ENCODE data around the gene ZNF805. TPM values are rescaled to one million over a fixed set of nuclear protein-coding genes. Genes with fewer than 3 reads are reported as not detected.
"Not testable (repeated sequence)": the region's sequence is repeated elsewhere in the genome, so short reads cannot be mapped to it uniquely, and the experiment has no call there.

ZNF805 gene
- total and polyA plus RNA-seq, 2 of the 4 experiments (the other 2 are of a cell fraction) = 3.0 to 32.3 TPM

GRCh38 chr19:57278481-57278880 lies 38.0 kb downstream of the ZNF805 start:
- TF ChIP-seq MAFK (IDR thresholded peaks at IDR 0.05; ENCODE audit: low read depth, low read length) (peak; percentile 41; the same call in 1 of the 2 replicates), FOS (IDR thresholded peaks at IDR 0.05; ENCODE audit: low read depth, low read length) (peak; percentile 66), NFE2L2 (IDR thresholded peaks at IDR 0.05; ENCODE audit: low read depth, low read length) (0 out of 2 replicates have a peak, but pooled peaks have one; percentile 22)
- H3K4ac ChIP-seq (ENCODE audit: low read depth, low read length) = peak overlapping the region; percentile 43
- H4K20me1 ChIP-seq (ENCODE audit: insufficient read depth, low read length) = peaks cover 24% of the 10 kb centered on the region
- H2BK15ac ChIP-seq (ENCODE audit: low read depth, low read length); H3K4me1 ChIP-seq (ENCODE audit: control insufficient read depth, insufficient read depth, low read length); in situ Hi-C loops (cut with MboI; ENCODE audit: low sequenced_read_pairs); H3K36me3 ChIP-seq (ENCODE audit: control insufficient read depth, insufficient read depth, low read length); H3K23ac ChIP-seq (ENCODE audit: low read depth, low read length); H2AK5ac ChIP-seq (ENCODE audit: low read depth, low read length); intact Hi-C loops (cut with micrococcal nuclease); CTCF ChIA-PET; H3K9me3 ChIP-seq (ENCODE audit: control insufficient read depth, insufficient read depth, low read length); H3K27me3 ChIP-seq (ENCODE audit: control insufficient read depth, insufficient read depth, low read length); H4K91ac ChIP-seq (ENCODE audit: insufficient read depth, low read depth, low read length); H3K18ac ChIP-seq (ENCODE audit: low read depth, low read length); BruUV-seq (replicated peaks); H3K14ac ChIP-seq (replicated peaks; ENCODE audit: low read depth, low read length); H4K5ac ChIP-seq (ENCODE audit: low read depth, low read length); H2AFZ ChIP-seq (replicated peaks; ENCODE audit: low read length, poor library complexity); POLR2A ChIA-PET (ENCODE audit: unreplicated experiment); H3K56ac ChIP-seq (ENCODE audit: extremely low read depth, insufficient read depth, low read length); H3K4me3 ChIP-seq (ENCODE audit: insufficient read depth, low read depth, low read length); dilution Hi-C loops (cut with HindIII; ENCODE audit: low sequenced_read_pairs, unreplicated experiment); H3K9me1 ChIP-seq (ENCODE audit: insufficient read depth, low read length); ATAC-seq (ENCODE audit: low read depth); H2AK9ac ChIP-seq (replicated peaks; ENCODE audit: low read depth, low read length, poor library complexity); H2BK20ac ChIP-seq (ENCODE audit: low read depth, low read length); H3K4me2 ChIP-seq (ENCODE audit: low read depth, low read length); H2BK120ac ChIP-seq (ENCODE audit: low read depth, low read length); H3K9ac ChIP-seq (ENCODE audit: low read depth, low read length): not testable (repeated sequence)
- H2BK5ac ChIP-seq (ENCODE audit: low read depth, low read length, poor library complexity, severe bottlenecking) = peak overlapping the region; percentile 24
- H3K27ac ChIP-seq (ENCODE audit: insufficient read depth, low read length) = peak overlapping the region; percentile 25; the same call in 1 of the 2 replicates
- peak overlapping the region in 1 of 2 experiments; percentile 23; a peak in 2 of 4 replicates for H4K8ac ChIP-seq (ENCODE audit: low read depth in 2 of 2, low read length in 2 of 2)
- DNase-seq = peak; percentile 84
- peaks cover 0 to 31% of the 10 kb centered on the region in 2 experiments; a peak in 3 of 4 replicates for H3K79me1 ChIP-seq (ENCODE audit: low read depth in 1 of 2, low read length in 2 of 2)
- no CpG with 5 or more reads among the region's 2 CpGs for WGBS, 2 experiments (ENCODE audit: extremely low coverage in 2 of 2, insufficient read length in 1 of 2)
